Esophagus squamous epithelium (tissue), 4 donors: Measurements from ENCODE around the gene GABBR1.

Experiments
- CTCF ChIP-seq, 6 experiments: fragments of 450-650 bp in 4 of 6; fragments of 200-600 bp in 2 of 6; sonication (generic) in 2 of 6; IDR thresholded peaks; one replicate each; pipeline ENCODE4 v1.5.1; 2016 to 2019; ENCODE audit warnings: antibody characterized with exemption in 6 of 6, mild to moderate bottlenecking in 4 of 6, moderate library complexity in 4 of 6
- POLR2A ChIP-seq, 4 donors: fragments of 450-650 bp; IDR thresholded peaks; one replicate each; pipeline ENCODE4 v1.6.1; 2017; ENCODE audit warnings: antibody characterized with exemption in 4 of 4, mild to moderate bottlenecking in 4 of 4, moderate library complexity in 3 of 4

- TF ChIP-seq CTCF (IDR thresholded peaks at IDR 0.05) (no peak), POLR2A (IDR thresholded peaks at IDR 0.05) (no peak)
Measured at GRCh38 chr6:29678114-29678513, 45.1 kb upstream of the GABBR1 start.
